ENCODE measurements around the gene LY6G6F.

Gene LY6G6F

DNA sequence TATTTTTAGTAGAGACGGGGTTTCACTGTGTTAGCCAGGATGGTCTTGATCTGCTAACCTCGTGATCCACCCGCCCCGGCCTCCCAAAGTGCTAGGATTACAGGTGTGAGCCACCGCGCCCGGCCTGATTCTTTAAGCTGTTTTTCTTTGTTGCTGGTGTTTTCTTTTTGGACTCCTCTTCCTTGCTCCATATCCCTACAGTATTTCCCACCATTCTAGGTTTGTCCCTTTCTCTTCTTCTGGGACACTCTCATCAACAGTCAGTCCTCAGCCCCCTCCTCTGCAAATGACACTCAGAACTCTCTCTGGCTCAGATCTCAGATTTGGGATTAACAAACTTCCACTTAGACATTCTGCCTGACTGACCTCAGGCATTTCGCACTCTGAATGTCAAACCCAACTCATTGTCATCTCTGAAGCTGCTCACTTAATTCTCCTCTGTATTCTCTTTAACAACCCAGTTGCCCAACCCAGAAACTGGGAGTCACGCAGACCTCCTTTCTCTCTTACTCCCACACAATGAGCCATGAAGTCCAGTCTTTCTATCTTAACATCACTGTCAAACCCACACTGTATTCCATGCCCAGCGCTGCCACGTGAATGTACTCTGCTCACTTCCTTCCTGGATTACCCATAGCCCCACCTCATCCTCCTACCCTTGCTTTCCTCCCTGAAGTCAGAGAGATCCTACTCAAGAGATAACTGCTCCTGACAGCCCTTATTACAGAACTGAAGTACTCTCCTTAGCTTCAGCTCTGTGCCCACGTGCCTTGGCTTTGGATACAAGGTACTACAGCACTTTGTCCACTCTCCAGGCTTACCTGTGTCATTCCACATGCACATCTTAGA, 19.1 kb downstream of the LY6G6F start:
- DNase-seq, result no peak

- no peak for DNase-seq
These were observed 20.5 kb downstream of the LY6G6F start for GRCh38 chr6:31727034-31727716.

GRCh38 chr6:31727717-31728671, 21.3 kb downstream of the LY6G6F start:
- no peak for DNase-seq

GRCh38 chr6:31728767-31729514, 22.3 kb downstream of the LY6G6F start, which contains the start of gene DDAH2:
Gene DDAH2, minus strand, starts transcription at chr6:31729299. Its CDS starts 138 bp downstream, at chr6:31729161.
- no peak for DNase-seq

- DNase-seq, result peak; percentile 85
These were observed 22.9 kb downstream of the LY6G6F start for GRCh38 chr6:31729515-31729978.

DNA sequence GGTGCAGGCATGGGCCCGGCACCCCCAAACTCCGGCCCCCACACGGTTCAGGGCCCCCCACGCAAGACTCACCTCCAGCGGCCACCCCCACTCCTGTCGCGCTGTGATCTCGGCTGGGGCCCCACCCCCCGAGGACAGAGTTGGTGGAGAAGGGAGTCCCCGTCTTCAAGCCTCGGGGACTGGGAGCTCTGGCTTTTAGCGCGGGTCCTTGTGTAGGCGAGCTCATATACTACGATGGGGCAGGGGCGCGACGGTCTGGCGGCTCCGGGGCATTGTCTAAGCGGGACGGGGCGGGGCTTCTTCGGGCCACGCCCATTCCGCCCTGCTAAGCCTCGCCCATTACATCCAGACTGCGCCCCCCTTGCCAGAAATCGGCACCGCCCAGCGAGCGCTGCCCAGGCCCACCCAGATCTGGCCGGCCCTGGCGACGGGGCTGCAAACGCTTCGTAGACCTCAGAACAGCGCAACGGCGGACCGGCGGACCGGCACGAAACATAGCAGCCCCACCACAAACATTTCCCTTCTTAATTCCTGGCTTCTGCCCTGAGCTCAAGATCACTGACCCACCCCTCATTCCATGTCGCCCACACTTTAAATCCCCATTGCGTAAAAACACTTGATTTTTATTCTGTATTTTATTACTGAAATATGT, 23.4 kb downstream of the LY6G6F start:
- DNase-seq, result peak; percentile 81

DNA sequence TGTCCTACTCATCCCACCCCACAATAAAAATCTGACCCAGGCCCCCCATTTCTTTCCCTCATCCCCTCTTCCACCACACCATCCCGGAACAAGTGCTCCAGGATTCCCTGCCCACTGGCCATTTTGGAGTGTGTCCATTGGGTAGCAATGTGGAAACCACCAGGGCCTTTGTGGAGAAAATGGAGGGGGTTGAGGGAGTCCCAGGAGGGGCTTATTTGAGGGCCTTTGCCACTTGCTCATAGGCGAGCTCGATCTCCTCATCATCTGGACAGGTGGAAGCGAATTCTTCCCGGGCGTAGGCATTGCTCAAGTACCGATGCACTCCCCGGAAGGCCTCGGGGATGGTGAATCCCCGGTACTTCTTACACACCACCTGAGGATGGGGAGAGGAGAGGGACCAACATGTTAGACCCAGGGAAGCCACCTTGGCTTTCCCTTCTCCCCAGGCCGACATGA, 24.0 kb downstream of the LY6G6F start:
- DNase-seq, result no peak

DNA sequence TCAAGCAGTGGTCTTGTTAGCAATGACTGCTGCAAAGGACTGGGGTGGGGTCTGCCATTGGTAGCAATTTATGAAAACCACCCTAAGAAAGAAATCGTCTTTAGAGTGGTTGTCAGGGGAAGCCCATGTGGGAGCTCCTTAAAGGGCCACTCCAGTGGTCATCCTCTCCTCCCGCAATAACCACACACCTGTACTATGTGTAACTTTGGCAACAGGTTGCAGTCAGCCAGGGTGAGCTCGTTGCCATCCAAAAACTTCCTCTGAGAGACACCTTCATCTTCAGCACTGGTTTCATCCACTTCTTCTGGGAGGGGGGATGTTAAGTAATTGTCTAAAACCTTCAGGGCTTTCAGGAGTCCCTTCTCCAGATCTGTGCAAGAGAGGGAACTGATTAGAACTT, 25.4 kb downstream of the LY6G6F start:
- DNase-seq, result no peak

GRCh38 chr6:31733734-31734133, 27.1 kb downstream of the LY6G6F start:
- no peak for DNase-seq

- DNase-seq, result no peak
These were observed 27.7 kb downstream of the LY6G6F start for GRCh38 chr6:31734247-31734820.

- DNase-seq, result no peak
These were observed 28.2 kb downstream of the LY6G6F start for GRCh38 chr6:31734821-31735406.

DNA sequence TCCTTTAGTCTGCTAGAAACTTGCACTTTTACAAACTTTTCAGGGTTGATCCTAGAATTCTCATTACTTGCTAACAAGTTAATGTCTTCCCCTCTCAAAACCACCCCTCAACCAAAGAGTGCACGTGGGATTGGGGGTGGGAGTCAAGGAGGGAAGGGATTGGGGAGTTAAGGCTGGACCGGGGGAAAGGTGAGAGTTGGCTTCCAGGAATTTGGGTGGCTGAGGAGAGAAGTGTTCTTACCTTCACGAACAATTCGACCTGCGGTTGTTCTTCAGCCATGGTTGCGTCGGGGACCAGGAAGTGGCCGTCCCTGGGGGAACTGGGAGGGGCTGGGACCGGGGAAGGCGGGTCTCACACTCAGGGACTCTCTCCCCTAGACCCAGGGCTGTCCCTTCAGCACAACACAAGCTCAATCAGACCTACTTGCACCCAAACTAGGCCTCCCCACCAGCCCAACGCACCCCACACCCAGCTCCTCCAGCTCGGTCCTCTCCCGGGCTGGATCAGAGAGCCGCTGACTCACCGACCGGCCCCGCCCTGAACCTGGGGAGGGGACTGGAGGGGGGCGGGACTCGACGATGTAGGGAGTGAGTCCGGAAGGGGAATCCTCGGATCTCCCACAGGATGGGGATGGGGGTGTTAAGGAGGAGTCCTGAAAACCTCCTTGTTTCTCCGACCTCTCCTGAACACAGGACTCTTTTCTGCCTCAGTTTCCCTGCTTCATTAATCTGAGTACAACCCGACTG, 29.5 kb downstream of the LY6G6F start, which contains the start of gene CLIC1:
TSS of gene CLIC1 (minus strand) at position 510 of the 747 bp plus-strand sequence. CDS start at position 280, 230 bp downstream.
- DNase-seq, result peak; percentile 71

- DNase-seq, result no peak
These were observed 30.2 kb downstream of the LY6G6F start for GRCh38 chr6:31736768-31737314.

DNA sequence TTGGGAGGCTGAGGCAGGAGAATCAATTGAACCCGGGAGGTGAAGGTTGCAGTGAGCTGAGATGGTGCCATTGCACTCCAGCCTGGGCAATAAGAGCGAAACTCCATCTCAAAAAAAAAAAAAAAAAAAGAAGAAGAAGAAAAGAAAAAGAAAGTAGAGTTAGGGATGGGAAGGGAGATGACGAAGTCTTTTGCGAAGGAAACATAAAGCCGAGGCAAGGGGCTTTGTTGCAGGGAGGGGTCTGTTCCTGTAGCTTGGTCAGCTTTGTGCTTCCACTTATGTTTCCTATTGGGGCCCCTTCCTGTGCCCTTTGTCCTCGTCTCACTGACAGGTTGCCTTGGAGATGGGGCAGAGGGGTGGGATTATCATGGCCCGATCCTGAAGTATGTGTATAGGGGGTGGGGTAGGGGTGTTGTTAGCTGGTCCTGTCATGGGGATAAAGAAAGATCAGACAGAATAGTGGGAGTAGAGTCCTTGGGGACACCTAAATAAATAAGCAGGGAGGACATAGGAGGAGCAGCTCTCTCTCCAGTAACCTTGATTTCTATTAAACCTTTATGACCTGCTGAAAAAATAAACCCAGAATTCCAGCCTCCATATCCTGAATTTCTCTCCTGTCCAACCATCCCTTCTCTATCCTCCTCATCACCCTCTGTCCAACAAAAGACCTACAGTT, 30.8 kb downstream of the LY6G6F start:
- no peak for DNase-seq

DNA sequence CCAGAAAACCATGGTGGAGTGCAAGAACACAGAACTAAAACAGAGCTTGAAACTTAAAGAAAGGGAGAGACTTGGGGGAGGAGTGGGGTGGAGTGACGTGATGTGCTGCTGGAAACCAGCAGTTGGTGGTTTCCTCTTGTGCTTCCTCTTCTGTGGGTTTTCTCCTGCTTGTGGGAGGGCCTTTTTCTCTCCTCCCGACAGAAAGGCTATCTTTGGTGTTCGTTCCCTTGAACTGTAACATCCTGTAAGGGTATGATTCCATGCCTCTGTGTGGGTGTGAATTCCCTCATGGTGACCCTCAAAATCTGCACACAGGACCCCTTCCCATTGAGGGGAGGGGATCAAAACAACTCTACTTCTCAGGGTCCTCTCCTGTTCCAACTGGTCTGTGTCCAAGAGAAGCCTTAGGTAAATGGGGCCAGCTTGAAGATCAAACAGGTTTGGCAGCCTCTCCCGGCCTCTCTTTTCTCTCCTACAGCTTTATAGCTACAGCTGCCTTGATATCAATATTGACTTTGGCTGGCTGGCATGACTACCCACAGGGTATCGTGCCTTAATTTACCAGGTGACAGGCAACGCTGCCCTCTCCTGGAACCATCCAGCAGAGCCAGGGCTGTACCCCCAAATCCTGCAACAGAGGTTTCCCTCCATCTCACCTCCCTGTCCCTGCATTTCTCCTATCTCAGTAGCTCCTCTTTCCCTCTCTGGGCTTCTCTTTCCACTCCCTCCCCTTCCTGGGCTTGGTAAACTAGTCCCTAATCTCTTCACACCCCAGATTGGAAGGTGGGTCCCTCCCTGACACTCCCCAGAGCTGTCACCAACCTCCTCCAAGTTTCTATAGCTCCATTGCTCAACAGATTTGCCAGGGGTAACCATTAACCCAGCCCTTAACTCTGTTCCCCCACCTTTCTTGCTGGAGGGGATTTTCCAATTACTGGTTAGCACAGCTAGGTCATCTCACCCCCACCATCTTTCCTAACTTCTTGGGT, 31.6 kb downstream of the LY6G6F start:
- no peak for DNase-seq

- peak; percentile 94 for DNase-seq
These were observed 33.2 kb downstream of the LY6G6F start, which contains the start of gene MSH5 for GRCh38 chr6:31739639-31740396. Gene MSH5, plus strand, starts transcription at chr6:31740005. Its CDS starts 462 bp downstream, at chr6:31740467.
